Choroid plexus epithelial cell (primary cell): ENCODE measurements around the gene HOXD13.
A peak's percentile ranks its signal among the peaks of the same experiment; 100 is the strongest.

Experiments used
- DNase-seq: peaks from one replicate; pipeline ENCODE4 v3.0.0-alpha.2; 2010; ENCODE audit warnings: low read depth
- H3K4me3 ChIP-seq: 2 replicates; pipeline ENCODE4 v1.5.1; 2011; ENCODE audit warnings: low read depth, mild to moderate bottlenecking, control low read depth, low read length, moderate library complexity
- CTCF ChIP-seq: conservative IDR thresholded peaks from 2 replicates; pipeline ENCODE4 v1.5.1; 2011; ENCODE audit warnings: low read depth, mild to moderate bottlenecking, control low read depth, inconsistent platforms, low read length, moderate library complexity

HOXD13 gene

GRCh38 chr2:176085861-176086771 lies 6.4 kb upstream of the HOXD13 start:
- H3K4me3 ChIP-seq, result no peak overlapping the region
- TF ChIP-seq CTCF, result peak; percentile 61
- peak; percentile 45 for DNase-seq

- no peak for DNase-seq
- H3K4me3 ChIP-seq, result no peak overlapping the region
- TF ChIP-seq CTCF, result no peak
Measured at GRCh38 chr2:176087330-176088047, 5.0 kb upstream of the HOXD13 start.

- DNase-seq, result peak; percentile 45
- H3K4me3 ChIP-seq, result peak overlapping the region; percentile 20
- TF ChIP-seq CTCF, result peak; percentile 75
Measured at GRCh38 chr2:176088048-176088936, 4.2 kb upstream of the HOXD13 start.

GRCh38 chr2:176088937-176089842 lies 3.3 kb upstream of the HOXD13 start:
- DNase-seq, result no peak
- no peak for TF ChIP-seq CTCF
- no peak overlapping the region for H3K4me3 ChIP-seq

- no peak for DNase-seq
- H3K4me3 ChIP-seq, result no peak overlapping the region
- TF ChIP-seq CTCF, result no peak
Measured at GRCh38 chr2:176089843-176090395, 2.6 kb upstream of the HOXD13 start.

GRCh38 chr2:176090862-176091261 lies 1.7 kb upstream of the HOXD13 start:
- DNase-seq, result no peak

More at GRCh38 chr2:176090862-176091261, 1.7 kb upstream of the HOXD13 start:
- no peak for TF ChIP-seq CTCF
- H3K4me3 ChIP-seq, result no peak overlapping the region
